ENCODE data around the gene COMMD4. TPM values are rescaled to one million over a fixed set of nuclear protein-coding genes. Genes with fewer than 3 reads are reported as not detected.

COMMD4 gene
- total RNA-seq, 1 donor from 2014 or later = 55.5 TPM

DNA sequence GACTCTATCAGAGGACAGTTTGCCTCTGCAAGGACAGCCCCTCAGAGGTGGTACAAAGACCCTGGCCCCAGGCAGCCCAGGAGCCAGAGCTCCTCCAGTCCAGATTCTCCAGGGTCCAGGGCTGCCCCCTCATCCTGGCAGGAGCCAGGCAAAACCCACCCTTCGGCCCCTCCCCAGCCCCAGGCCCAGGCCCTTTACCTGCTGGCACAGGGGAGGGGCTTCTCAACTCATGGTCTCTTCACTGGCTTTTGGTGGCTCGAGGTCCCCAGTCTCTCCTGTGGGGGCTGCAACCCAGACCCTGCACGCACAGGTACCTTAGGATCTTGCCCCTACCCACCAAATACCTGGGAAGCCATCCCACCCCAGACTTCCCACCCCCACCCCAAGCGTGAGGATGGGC is 19.5 kb downstream of the COMMD4 start:
- DNase-seq (ENCODE audit: low read depth) = no peak

DNA sequence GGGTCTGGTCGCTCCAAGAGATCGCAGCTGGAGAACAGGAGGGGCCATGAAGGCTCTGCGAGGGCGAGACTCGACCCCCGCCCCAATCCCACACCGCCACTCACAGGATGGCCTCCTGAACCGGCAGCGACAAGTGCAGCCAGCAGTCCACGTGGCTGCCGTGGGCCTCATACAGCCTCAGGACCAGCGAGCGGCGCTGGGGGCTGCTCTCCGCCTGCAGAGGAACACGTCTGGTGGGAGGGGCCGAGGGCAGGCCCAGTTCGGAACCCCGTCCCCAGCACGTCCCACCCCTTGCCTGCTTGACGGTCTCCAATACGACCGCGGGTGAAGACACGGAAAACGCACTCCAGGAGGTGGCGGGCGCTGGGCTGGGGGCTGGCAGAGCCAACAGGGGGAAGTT is 20.1 kb downstream of the COMMD4 start:
- no peak for DNase-seq (ENCODE audit: low read depth)

DNA sequence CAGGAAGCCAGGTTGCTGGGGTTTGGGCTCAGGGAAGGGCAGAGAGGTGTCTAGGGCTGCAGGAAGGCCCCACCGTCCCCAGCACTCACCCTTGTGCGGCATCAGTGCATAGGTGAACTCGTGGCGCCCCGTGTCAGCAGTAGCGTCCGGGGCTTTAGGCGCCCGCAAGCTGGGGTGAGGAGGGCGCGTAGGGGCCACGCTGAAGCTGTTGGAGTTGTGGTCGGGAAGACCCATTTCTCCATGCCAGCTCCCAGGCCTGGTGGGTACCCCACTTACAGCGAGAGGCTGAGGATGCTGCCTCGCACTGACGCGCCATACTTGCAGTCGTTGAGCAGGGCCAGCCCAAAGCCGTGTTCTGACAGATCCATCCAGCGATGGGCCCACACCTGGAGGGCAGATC is 20.7 kb downstream of the COMMD4 start:
- no peak for DNase-seq (ENCODE audit: low read depth)

DNA sequence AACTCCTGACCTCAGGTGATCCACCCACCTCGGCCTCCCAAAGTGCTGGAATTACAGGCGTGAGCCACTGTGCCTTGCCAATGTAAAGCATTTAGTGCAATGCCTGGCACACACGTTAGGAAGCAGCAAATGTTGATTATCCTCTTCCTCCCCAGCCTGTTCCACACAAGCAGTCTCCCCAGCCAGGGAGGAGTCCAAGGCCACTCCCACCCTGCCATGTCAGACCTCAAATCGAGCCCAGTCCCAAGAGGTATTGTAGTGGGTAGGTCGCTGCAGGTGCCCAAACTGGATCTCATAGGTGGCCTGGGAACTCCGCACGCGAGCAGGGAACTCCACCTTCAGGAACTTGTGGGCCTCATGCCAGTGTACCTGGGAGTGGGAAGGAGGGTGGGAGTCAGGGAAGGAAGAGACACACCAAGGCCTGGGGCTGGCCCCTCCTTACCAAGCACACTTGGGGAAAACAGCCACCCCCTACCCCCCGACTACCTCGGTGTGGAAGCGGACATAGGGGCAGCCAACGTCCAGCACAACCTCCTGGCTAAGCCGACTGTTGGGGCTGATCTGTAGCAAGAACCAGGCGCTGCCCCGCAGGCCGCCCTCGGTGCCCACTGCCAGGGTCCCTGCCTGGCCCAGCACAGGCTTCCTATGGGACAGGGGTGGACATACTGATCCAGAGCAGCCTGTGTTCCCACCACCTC is 22.3 kb downstream of the COMMD4 start:
- no peak for DNase-seq (ENCODE audit: low read depth)

DNA sequence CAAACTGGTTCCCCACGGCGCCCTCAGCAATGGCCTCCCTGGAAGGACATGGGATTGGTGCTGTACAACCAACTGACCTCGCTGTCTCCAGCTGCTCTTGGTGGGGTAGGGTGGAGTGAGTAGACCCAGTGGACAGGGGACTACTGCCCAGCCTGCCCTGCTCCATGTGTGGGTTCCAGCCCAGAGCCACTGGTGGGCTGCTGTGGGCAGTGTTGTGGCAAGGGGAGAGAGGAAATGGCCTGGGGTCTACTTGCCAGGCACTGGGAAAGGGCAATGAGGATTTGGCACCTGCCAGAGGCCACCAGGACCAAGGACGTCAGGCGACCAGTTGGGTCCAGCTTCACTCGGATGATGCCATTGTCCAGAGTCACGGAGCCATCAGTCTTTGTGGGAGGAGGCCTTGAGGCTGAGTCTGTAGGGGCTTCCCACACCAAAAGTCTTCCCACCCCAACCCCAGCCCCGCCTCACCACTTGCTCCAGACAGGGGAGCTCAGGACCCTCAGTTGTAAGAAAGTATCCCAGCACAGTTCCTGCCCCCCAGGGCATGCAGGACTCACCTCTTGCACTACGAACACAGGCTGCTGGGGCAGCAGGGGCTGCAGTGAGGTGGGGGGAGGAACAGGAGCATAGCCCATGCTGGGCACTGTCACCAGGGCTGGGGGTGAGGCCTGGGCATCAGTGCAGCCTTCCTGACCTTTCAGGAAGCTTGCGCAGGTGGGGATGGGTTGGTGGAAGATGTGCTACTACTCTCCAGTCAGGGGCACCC is 23.1 kb downstream of the COMMD4 start:
- DNase-seq (ENCODE audit: low read depth) = no peak

DNA sequence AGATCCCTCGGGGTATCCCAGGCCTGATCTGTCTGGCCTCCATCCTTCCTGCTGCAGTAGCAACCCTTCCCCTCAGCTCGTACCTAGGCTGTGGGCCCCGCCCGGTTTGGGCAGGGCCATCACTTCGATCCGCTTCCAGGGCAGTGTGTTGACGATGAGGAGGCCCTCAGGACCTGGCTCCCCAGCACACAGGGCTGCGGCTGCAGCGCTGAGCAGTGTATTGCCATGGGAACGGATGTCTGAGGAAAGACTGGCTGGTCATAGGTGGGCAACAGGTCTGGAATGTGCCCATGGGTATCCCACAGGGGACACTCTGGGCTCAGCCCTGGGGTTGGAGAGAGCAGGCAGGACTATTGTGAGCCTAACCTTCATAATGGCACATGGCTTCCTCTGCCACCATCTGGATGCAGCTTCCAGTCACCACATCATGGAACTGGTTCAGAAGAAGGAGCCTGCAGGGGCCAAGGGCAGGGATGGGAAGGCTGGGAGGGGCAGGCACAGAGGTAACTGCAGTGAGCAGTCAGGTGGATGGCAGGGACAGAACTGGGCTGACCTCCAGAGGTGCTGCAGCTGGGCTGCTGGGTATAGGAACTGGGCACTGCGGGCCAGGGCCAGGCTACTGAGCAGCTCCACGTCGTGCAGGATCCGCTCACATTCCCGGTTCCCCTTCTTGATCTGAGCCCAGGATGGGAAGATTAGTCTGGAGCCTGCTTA is 23.8 kb downstream of the COMMD4 start:
- DNase-seq (ENCODE audit: low read depth) = no peak

DNA sequence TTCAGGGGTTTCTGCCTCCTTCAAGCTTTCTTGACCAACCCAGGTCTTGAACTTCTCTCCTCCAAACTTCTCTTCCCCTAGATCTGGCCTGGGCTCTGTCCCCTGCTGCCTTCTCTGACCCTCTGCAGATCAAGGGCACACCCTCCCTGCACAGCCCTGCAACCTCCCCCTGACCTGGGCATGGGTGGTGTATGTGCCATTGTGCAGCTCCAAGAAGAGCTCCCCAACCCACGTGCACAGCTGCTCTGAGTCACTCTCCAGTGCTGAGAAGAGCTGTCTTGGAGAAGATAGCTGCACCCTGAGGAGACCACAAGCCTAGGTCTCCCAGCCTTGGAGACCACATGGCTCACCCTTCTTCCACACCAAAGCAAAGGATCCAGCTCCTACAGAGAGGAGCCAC is 24.5 kb downstream of the COMMD4 start:
- DNase-seq (ENCODE audit: low read depth) = peak; percentile 48

DNA sequence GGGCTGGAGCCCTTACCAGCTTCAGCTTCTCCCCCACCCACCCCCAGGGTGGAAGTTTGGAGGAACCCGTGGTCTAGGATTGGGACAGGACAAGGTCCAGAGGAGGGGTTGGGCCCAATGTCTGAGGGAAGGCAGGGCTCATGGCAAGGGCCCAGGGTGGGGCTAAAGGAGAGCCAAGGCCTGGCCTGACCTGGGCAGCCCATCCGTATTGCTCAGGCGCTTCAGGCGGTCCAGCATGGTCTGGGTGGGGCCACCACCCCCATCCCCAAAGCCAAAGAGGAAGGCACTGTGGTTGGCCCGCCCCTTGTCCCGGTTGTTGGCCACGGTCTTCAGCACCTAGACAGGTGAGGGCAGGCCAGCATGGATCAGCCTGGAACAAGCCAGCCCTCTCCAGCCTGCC is 25.0 kb downstream of the COMMD4 start:
- no peak for DNase-seq (ENCODE audit: low read depth)

DNA sequence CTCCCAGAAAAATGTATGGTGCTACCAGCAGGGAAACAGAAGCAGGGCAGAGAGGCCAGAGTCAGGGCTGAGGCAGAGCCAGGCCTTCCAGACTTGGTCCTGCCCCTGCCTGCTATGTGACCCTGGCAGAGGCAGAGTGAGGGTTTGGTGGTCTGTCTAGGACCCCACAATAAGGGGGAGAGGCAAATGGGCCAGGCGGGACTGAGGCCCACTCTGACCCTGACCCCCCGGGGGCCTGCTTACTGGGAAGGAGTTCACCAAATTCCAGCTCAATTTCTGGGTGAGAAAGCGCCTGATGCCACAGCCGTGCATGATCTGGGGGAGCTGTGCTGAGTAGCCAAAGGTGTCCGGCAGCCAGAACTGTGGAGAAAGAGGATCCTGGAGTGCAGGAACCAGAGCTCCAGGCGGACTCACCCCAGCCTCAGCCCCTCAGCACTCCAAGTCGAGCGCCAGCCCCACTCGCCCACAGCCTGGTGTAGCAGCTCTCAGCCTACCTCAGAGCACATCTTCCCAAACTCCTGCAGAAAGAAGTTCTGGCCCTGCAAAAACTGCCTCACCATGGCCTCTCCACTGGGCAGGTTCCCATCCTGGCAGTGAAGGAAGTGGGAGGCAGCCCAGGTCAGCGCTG is 25.6 kb downstream of the COMMD4 start:
- no peak for DNase-seq (ENCODE audit: low read depth)

DNA sequence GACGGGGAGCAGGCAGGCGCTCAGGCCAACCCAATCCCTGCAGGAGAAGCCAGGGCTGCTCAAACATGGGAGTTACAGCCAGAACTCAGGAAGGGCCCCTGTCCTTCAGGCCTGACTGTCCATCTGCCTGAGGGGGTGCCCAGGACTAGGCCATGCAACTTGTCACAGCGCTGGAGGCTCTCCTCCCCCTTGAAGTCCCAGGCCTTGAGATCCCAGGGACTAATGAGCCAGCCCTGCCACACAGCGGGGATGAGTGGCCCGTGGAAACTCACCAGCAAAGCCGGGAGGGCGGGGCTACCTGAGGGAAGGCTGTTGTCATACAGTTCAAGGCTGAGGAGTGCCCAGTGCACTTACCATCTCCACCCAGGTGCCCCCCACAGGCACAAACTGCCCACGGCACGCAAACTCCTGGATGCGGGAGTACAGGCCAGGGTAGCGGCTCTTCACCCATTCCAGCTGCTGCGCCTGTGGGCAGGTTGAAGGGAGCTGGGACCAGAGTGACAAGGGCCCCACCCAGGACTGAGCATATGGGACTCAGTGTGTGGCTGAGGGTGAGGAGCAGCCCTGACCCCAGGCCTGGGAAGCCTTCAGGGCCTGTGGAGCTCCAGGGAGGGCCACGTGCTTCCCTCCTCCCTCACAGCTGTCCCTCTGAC is 26.3 kb downstream of the COMMD4 start:
- DNase-seq (ENCODE audit: low read depth) = no peak

DNA sequence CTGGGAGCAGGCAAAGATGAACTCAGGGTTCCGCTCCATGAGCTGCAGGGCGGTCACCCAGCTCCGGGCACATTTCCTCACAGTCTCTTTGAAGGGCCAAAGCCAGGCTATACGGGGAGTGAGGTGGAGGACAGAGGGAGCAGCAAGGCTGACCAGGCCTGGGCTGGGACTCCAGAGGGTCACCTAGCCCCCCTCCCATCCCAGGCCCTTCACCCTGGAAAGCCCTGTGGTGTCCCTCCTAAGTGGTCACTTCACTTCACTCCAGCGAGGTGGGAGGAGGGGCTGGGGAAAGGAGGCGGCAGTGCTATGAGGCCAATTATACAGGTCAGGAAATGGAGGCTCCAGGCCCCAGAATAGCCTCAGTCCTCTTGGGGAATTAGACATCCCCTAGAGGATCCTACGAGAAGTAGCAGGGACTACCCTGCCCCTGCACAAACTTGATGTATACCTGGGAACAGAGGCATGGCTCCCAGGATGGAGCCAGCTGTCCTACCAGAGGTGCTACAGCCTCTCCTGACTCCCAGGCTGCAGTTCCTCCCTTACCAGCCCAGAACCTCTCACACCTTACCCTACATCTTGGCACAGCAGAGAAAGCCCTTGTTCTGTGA is 26.9 kb downstream of the COMMD4 start:
- no peak for DNase-seq (ENCODE audit: low read depth)

DNA sequence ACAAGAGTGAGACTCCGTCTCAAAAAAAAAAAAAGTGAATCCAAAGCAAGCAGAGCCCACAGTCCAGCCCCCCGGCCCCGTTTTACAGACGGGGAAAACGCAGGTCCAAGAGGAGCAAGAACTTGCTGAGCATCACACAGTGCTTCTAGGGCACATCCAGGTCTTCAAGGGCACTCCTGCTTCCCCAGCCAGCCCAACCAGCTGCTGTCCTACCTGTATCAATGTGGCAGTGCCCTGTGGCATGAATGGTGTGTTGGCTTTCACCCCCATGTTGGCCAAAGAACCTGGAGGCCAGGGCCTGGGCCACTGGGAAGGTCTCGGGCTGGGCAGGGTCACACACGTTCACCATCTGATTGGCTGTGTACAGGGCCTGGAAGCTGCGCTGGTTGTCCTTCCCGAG is 27.9 kb downstream of the COMMD4 start:
- no peak for DNase-seq (ENCODE audit: low read depth)

DNA sequence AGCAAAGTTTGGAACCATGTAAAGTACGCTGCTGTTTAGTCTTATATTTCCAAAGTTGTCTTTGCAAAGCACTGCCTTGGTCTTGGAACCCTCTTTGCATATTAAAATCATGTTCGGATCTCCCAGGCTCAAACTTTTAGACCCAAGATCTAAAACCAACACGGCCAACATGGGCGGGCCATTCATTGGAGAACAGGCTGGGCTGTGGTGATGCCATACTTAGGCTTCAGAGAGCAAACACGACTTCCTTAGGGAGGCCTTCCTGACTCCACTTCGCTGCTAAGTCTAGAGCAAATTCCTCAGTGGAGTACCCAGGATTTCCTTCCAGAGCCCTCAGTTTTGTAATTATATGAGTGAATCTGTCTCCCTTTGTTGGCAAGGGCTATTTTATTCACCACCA is 29.0 kb downstream of the COMMD4 start:
- DNase-seq (ENCODE audit: low read depth) = no peak

DNA sequence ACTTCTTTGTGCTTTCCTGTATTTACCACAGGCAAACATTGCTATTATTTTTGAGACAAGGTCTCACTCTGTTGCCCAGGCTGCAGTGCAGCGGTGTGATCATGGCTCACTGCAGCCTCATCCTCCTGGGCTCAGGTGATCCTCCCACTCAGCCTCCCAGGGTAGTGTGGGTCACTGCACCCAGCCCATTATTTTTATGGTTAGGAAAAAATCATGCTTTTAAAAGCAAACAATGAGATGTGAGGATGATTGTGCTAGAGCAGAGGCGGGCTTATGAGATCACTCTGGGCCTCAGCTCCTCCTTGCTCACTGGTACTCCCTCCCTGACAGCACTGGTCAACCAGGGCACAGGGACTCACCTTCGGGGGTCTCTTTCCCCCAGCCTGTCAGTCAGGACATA is 30.3 kb downstream of the COMMD4 start:
- DNase-seq (ENCODE audit: low read depth) = no peak

DNA sequence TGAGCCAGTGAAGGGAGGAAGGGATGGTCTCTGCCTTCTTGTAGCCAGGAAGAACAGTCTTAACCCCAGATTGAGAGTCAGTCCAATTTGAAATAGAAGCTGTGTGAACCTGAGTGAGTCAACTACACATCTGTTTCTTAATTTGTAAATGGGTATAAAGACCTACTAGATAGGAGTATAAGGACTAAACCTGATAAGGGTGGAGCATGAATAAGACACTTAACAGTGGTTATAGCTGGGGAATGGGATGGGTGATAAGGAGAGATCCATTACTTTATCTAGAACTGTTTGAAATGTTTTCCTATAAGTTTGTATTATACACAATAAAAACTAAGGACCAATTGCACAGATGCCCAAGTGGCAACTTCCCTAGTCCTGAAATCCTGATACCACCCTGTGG is 31.1 kb downstream of the COMMD4 start:
- no peak for DNase-seq (ENCODE audit: low read depth)

DNA sequence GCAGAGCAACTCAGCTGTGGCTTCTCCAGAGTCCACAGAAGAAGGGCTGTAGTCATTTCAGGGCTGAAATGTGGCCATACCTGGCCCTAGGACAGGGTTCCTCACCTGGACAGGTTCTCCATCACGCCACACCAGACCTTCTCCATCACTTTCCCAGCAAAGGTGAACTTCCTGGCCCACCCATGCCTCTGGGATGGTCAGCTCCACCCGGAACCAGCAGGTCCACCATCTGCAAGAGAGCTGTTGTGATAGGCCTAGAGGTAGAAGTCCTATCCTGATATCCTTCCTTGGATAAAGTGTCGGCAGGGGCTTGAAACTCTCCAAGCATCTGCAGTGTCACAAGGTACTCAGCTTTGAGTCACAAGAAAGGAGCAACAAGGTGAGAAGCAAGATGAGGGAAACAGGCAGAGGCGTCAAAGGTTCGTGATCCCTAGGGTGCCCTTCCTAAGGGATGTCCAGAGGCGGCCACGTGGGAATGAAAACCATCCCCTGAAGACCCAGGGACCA is 31.6 kb downstream of the COMMD4 start:
- no peak for DNase-seq (ENCODE audit: low read depth)

DNA sequence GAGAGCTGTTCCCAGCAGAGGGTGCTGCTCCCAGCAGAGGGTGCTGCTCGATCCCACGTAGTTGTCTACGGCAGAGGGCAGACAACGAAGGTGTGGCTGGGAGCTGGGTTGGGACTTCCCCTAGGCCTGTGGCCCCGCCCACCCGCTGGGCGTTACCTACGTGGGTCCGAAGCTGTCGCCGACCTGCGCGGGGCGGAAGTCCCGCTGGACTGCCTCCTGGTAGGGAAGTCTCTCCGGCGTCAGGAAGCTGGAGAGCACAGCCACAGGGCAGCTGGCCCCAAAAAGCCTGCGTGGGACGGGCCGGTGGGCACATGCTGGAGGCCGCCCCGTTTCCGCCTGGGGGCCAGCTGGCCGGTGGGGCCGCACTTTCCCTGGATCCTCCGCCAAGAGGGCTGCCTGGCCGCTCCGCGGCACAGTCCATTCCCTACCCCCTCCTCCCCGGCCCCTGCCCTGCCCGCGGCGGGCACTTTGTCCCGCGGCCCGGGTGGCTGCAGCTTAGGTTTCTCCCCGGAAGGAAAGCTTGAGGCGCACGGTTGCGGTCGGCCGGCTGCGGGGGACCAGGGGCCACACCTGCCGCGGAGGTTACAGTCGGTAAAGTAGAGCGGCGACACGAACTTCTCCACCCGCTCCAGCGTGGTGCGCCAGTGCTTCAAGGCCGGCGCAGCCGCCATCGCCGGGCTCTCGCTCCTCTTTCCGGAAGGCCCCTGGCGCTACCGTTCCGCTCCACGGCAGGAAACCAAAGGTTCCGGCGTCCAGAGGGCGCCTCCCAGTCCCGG is 32.2 kb downstream of the COMMD4 start, which contains the start of gene MAN2C1:
MAN2C1 (minus strand) TSS at position 695 of the 776 bp plus-strand sequence; CDS start at position 671, 24 bp downstream.
- peak; percentile 95 for DNase-seq (ENCODE audit: low read depth)

DNA sequence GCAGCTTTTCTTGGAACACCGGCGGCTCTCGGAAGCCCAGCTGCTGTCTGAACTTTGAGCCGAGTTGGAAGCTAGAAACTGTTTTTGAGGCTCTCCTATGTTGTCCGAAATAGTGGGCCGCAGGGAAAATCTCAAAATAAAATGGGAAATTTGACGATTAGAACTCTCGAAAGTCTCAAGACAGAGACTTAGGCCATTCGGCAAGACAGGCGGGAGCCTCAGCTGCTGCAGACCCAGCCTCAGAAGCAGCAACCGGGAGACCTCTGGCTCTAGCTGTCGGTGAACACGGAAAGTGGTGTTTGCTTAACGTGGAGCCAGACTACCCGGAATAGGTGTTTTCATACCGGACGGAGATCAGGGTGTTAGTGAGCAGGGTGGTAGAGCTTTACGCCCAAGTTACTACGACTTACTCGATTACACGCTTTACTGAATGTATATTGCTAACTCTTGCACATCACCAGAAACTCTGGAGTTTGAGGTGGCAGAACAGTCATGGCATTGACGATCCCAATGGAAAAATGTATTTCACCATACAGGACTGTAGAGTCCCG is 32.9 kb downstream of the COMMD4 start:
- DNase-seq (ENCODE audit: low read depth) = no peak

DNA sequence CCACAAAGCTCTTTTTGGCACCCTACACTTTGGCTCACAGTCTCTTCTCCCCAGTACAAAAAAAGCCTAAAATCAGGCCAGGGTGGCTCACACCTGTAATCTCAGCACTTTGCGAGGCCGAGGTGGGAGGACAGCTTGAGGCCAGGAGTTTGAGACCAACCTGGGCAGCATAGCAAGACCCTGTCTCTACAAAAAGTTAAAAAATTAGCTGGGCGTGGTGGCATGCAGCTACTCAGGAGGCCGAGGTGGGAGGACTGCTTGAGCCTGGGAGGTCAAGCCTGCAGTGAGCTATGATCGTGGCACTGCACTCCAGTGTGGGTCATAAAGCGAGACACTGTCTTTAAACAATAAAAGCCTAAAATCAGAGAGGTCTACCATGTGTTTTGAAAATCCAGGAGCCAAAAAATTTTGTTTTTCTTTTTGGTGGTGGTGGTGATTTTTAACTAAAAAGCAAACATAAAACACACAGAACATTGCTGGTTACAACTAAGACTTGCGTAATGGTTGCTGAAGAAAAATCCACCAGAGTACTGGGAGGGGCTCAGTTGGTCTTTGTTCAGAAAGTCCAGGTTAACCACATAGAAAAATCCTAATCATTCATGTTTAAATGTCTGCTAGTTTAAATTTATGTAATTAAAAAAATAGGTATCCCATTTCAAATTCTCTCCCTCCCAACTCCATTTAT is 34.2 kb downstream of the COMMD4 start:
- no peak for DNase-seq (ENCODE audit: low read depth)

Data from myocyte (in vitro differentiated cells).